CD4-positive, alpha-beta memory T cell (primary cell): ENCODE data around the gene ORC2. TPM values are rescaled to one million over a fixed set of nuclear protein-coding genes. Genes with fewer than 3 reads are reported as not detected.
"Not testable (repeated sequence)": the region's sequence is repeated elsewhere in the genome, so short reads cannot be mapped to it uniquely, and the experiment has no call there.

ENCODE experiments used
- CTCF ChIA-PET: fragments of 350-600 bp; sonication (Branson Sonifier 250); formaldehyde crosslinking; loops from one replicate; lab custom pipeline; 2021; ENCODE audit warnings: inconsistent platforms; ENCODE audit not compliant: partially characterized antibody; lab: Charles Lee
- POLR2A ChIA-PET: fragments of 350-600 bp; sonication (Branson Sonifier 250); formaldehyde crosslinking; loops from one replicate; lab custom pipeline; 2021; ENCODE audit not compliant: partially characterized antibody; lab: Charles Lee
- DNase-seq, 5 donors: peaks; one replicate each; pipeline versions ENCODE4 v3.0.0 to v3.0.0-alpha.2; 2020 to 2022; ENCODE audit warnings: mixed read lengths in 1 of 5
- H3K27ac ChIP-seq: one replicate; pipeline ENCODE4 v1.7.0; 2013; ENCODE audit warnings: low read depth, low read length
- H3K27me3 ChIP-seq: 2 replicates; pipeline ENCODE4 v1.7.0; 2013; ENCODE audit warnings: mild to moderate bottlenecking, low read length, moderate library complexity; ENCODE audit not compliant: insufficient read depth
- H3K36me3 ChIP-seq: 2 replicates; pipeline ENCODE4 v1.7.0; 2013; ENCODE audit warnings: mild to moderate bottlenecking, low read length, moderate library complexity; ENCODE audit not compliant: insufficient read depth
- H3K4me1 ChIP-seq: 2 replicates; pipeline ENCODE4 v1.7.0; 2013; ENCODE audit warnings: mild to moderate bottlenecking, low read length, moderate library complexity; ENCODE audit not compliant: insufficient read depth
- H3K4me3 ChIP-seq, 2 donors: one replicate each; pipeline ENCODE4 v1.7.0; 2013; ENCODE audit warnings: low read length in 2 of 2, mild to moderate bottlenecking in 1 of 2
- H3K9me3 ChIP-seq, 2 donors: one replicate each; pipeline ENCODE4 v1.7.0; 2013; ENCODE audit warnings: low read length in 2 of 2, control low read depth in 1 of 2; ENCODE audit not compliant: control insufficient read depth in 1 of 2
- H3K27ac Mint-ChIP-seq, 7 donors: one replicate each; pipeline ENCODE4 v1.8.0; 2020 to 2021; ENCODE audit warnings: mixed read lengths in 7 of 7, mild to moderate bottlenecking in 6 of 7, inconsistent platforms in 3 of 7, moderate library complexity in 3 of 7
- H3K27me3 Mint-ChIP-seq, 2 donors: one replicate each; pipeline ENCODE4 v1.8.0; 2020 to 2021; ENCODE audit warnings: mixed read lengths in 2 of 2
- H3K36me3 Mint-ChIP-seq, 2 donors: one replicate each; pipeline ENCODE4 v1.8.0; 2020 to 2021; ENCODE audit warnings: mixed read lengths in 2 of 2, inconsistent platforms in 1 of 2, mild to moderate bottlenecking in 1 of 2
- H3K4me1 Mint-ChIP-seq, 4 donors: one replicate each; pipeline ENCODE4 v1.8.0; 2020 to 2021; ENCODE audit warnings: mixed read lengths in 4 of 4, mild to moderate bottlenecking in 1 of 4
- H3K4me3 Mint-ChIP-seq, 8 donors: one replicate each; pipeline ENCODE4 v1.8.0; 2020 to 2021; ENCODE audit warnings: mixed read lengths in 8 of 8, mild to moderate bottlenecking in 7 of 8, moderate library complexity in 6 of 8, inconsistent platforms in 3 of 8
- H3K9me3 Mint-ChIP-seq, 8 donors: one replicate each; pipeline ENCODE4 v1.8.0; 2020 to 2021; ENCODE audit warnings: mixed read lengths in 8 of 8, mild to moderate bottlenecking in 5 of 8, inconsistent platforms in 3 of 8, moderate library complexity in 1 of 8
- intact Hi-C: fragments of 100-400 bp; cut with micrococcal nuclease; formaldehyde crosslinking; loops from one replicate; pipeline ENCODE4 v1.15.1; 2023
- polyA plus RNA-seq, 2 donors: library from polyadenylated mRNA; unstranded; fragments of 300-500 nt; fragmentation: Illumina TruSeq; gene quantifications; one replicate each; pipeline ENCODE4 v1.2.3, GENCODE V29; 2021
- total RNA-seq, 2 experiments: library from RNA; stranded (reverse); gene quantifications; one replicate each; pipeline ENCODE4 v1.2.3, GENCODE V29; 2021

The ORC2 gene
- total and polyA plus RNA-seq, 4 experiments from 2014 or later = 9.1 to 76.4 (median 42.9) TPM

GRCh38 chr2:200881715-200882249, 81.7 kb downstream of the ORC2 start:
- DNase-seq, H3K9me3 Mint-ChIP-seq, H3K27me3 ChIP-seq, H3K4me3 Mint-ChIP-seq, H3K27ac Mint-ChIP-seq, intact Hi-C loops, H3K4me3 ChIP-seq, H3K4me1 ChIP-seq, H3K9me3 ChIP-seq, CTCF ChIA-PET, H3K27me3 Mint-ChIP-seq, H3K27ac ChIP-seq: not testable (repeated sequence)
- H3K4me1 Mint-ChIP-seq = peaks cover 2 to 10% (median 9%) of the 10 kb centered on the region in 4 donors
- H3K36me3 Mint-ChIP-seq = peaks cover 37 to 63% of the 10 kb centered on the region in 2 donors
- POLR2A ChIA-PET = interaction anchor here (1.0 kb wide), 1 partner anchor 1761 kb away, joined by 3 read pairs; no protein-coding TSS in a partner anchor
- H3K36me3 ChIP-seq = peaks cover 41% of the 10 kb centered on the region

GRCh38 chr2:200878289-200878880, 85.1 kb downstream of the ORC2 start:
- Mint-ChIP-seq H3K36me3 (peaks cover 47 to 69% of the 10 kb centered on the region in 2 donors), H3K4me1 (peaks cover 0 to 5% (median 2%) of the 10 kb centered on the region in 4 donors), H3K9me3 (no peaks in the 10 kb centered on the region), H3K27me3 (no peaks in the 10 kb centered on the region), H3K27ac (no peak overlapping the region), H3K4me3 (no peak overlapping the region)
- ChIA-PET CTCF (interaction anchor here (1.0 kb wide), 2 partner anchors 12 to 280 kb away, joined by 3 read pairs; no protein-coding TSS in a partner anchor), POLR2A (interaction anchor here (0.7 to 3.9 kb wide), 3 partner anchors 11 to 332 kb away, joined by 4 to 32 read pairs (median 6); partner anchors contain the start of gene CLK1)
- H3K9me3 ChIP-seq = no peaks in the 10 kb centered on the region
- H3K4me1 ChIP-seq = no peaks in the 10 kb centered on the region
- DNase-seq = no peak
- H3K27me3 ChIP-seq = no peaks in the 10 kb centered on the region
- intact Hi-C loops = no loop called here
- no peak overlapping the region for H3K4me3 ChIP-seq
- H3K27ac ChIP-seq = no peak overlapping the region
- peaks cover 39% of the 10 kb centered on the region for H3K36me3 ChIP-seq

- H3K36me3 ChIP-seq = peaks cover 32% of the 10 kb centered on the region
- CTCF ChIA-PET = interaction anchor here (1.0 kb wide), 2 partner anchors 13 to 281 kb away, joined by 3 read pairs; no protein-coding TSS in a partner anchor
- peaks cover 40 to 67% of the 10 kb centered on the region in 2 donors for H3K36me3 Mint-ChIP-seq
Measured at GRCh38 chr2:200877443-200877842, 86.0 kb downstream of the ORC2 start.

GRCh38 chr2:200873560-200873959, 89.9 kb downstream of the ORC2 start:
- CTCF ChIA-PET = no interaction called here
- intact Hi-C loops = no loop called here

More at GRCh38 chr2:200877443-200877842, 86.0 kb downstream of the ORC2 start:
- no peaks in the 10 kb centered on the region for H3K27me3 ChIP-seq
- peaks cover 0 to 5% (median 2%) of the 10 kb centered on the region in 4 donors for H3K4me1 Mint-ChIP-seq
- peak overlapping the region in 1 of 7 donors; percentile 19 for H3K27ac Mint-ChIP-seq
- no peak overlapping the region for H3K4me3 ChIP-seq
- H3K4me3 Mint-ChIP-seq = no peak overlapping the region
- H3K4me1 ChIP-seq = no peaks in the 10 kb centered on the region
- intact Hi-C loops = no loop called here
- no peaks in the 10 kb centered on the region for H3K27me3 Mint-ChIP-seq
- H3K27ac ChIP-seq = no peak overlapping the region
- H3K9me3 ChIP-seq = no peaks in the 10 kb centered on the region
- no peaks in the 10 kb centered on the region for H3K9me3 Mint-ChIP-seq
- POLR2A ChIA-PET = interaction anchor here (1.4 to 3.9 kb wide), 2 partner anchors 10 to 13 kb away, joined by 6 to 32 read pairs; partner anchors contain the start of gene CLK1
- no peak for DNase-seq

GRCh38 chr2:200871151-200871550, 92.3 kb downstream of the ORC2 start:
- POLR2A ChIA-PET = no interaction called here
- H3K4me3 ChIP-seq = no peak overlapping the region
- H3K36me3 ChIP-seq = no peaks in the 10 kb centered on the region
- H3K9me3 ChIP-seq = no peaks in the 10 kb centered on the region
- no peak overlapping the region for H3K27ac Mint-ChIP-seq
- no peak overlapping the region for H3K27ac ChIP-seq
- no peak for DNase-seq
- H3K9me3 Mint-ChIP-seq = no peaks in the 10 kb centered on the region
- H3K27me3 ChIP-seq = no peaks in the 10 kb centered on the region
- H3K36me3 Mint-ChIP-seq = peaks cover 22 to 38% of the 10 kb centered on the region in 2 donors
- H3K4me3 Mint-ChIP-seq = no peak overlapping the region
- intact Hi-C loops = no loop called here
- CTCF ChIA-PET = no interaction called here
- H3K4me1 Mint-ChIP-seq = peaks cover 3 to 16% (median 9%) of the 10 kb centered on the region in 4 donors
- no peaks in the 10 kb centered on the region for H3K27me3 Mint-ChIP-seq
- H3K4me1 ChIP-seq = peaks cover 12% of the 10 kb centered on the region

More at GRCh38 chr2:200873560-200873959, 89.9 kb downstream of the ORC2 start:
- Histone ChIP-seq H3K4me3 (no peak overlapping the region), H3K9me3 (no peaks in the 10 kb centered on the region), H3K27ac (no peak overlapping the region), H3K36me3 (peaks cover 4% of the 10 kb centered on the region), H3K27me3 (no peaks in the 10 kb centered on the region), H3K4me1 (peaks cover 8% of the 10 kb centered on the region)
- POLR2A ChIA-PET = interaction anchor here (0.9 kb wide), 1 partner anchor 9 kb away, joined by 5 read pairs; the partner anchor contains the start of gene CLK1
- peaks cover 22 to 53% of the 10 kb centered on the region in 2 donors for H3K36me3 Mint-ChIP-seq
- H3K9me3 Mint-ChIP-seq = no peaks in the 10 kb centered on the region
- DNase-seq = no peak
- H3K4me3 Mint-ChIP-seq = no peak overlapping the region
- H3K4me1 Mint-ChIP-seq = peaks cover 3 to 9% (median 8%) of the 10 kb centered on the region in 4 donors
- H3K27me3 Mint-ChIP-seq = no peaks in the 10 kb centered on the region
- H3K27ac Mint-ChIP-seq = peak overlapping the region in 1 of 7 donors; percentile 25

- intact Hi-C loops = no loop called here
- peaks cover 21% of the 10 kb centered on the region for H3K4me1 ChIP-seq
- no peak overlapping the region for H3K27ac ChIP-seq
- no peaks in the 10 kb centered on the region for H3K27me3 ChIP-seq
- ChIA-PET CTCF (no interaction called here), POLR2A (interaction anchor here (1.1 to 8.0 kb wide), 3 partner anchors 15 to 20 kb away, joined by 3 to 285 read pairs (median 3); partner anchors contain the start of genes NIF3L1 and PPIL3)
- peaks cover 8 to 30% (median 18%) of the 10 kb centered on the region in 4 donors for H3K4me1 Mint-ChIP-seq
- no peak for DNase-seq
- H3K27ac Mint-ChIP-seq = peak overlapping the region; percentile 15 to 91 (median 76)
- peaks cover 9 to 28% of the 10 kb centered on the region in 2 donors for H3K36me3 Mint-ChIP-seq
- peaks cover 0 to 4% (median 0%) of the 10 kb centered on the region in 8 donors for H3K9me3 Mint-ChIP-seq
- H3K9me3 ChIP-seq = no peaks in the 10 kb centered on the region
- no peak overlapping the region for H3K4me3 ChIP-seq
- H3K36me3 ChIP-seq = no peaks in the 10 kb centered on the region
- no peaks in the 10 kb centered on the region for H3K27me3 Mint-ChIP-seq
- H3K4me3 Mint-ChIP-seq = peak overlapping the region in 2 of 8 donors; percentile 4 to 34
Measured at GRCh38 chr2:200869014-200869413, 94.4 kb downstream of the ORC2 start.
